DND-41 (cell line): ENCODE results near the gene FGFR3.

Experiments used
- ATAC-seq: fragments of 200-7000 bp; cut with Tn5 transposase; 3 replicates; pipeline ENCODE4 v1.9.1; 2021; ENCODE audit warnings: low read depth; ENCODE audit not compliant: insufficient read depth
- DNase-seq: peaks from one replicate; pipeline ENCODE4 v3.0.0-alpha.2; 2020
- H2AFZ ChIP-seq: 2 replicates; pipeline ENCODE4 v1.6.0; 2012; ENCODE audit warnings: low read depth, low read length
- H3K27ac ChIP-seq: 2 replicates; pipeline ENCODE4 v1.5.1; 2012; ENCODE audit warnings: low read length, inconsistent platforms
- H3K27me3 ChIP-seq: fragments of 200-600 bp; sonication (generic); 2 replicates; pipeline ENCODE4 v1.6.0; 2012; ENCODE audit warnings: low read length, mild to moderate bottlenecking, inconsistent platforms; ENCODE audit not compliant: insufficient read depth, poor library complexity
- H3K36me3 ChIP-seq: 2 replicates; pipeline ENCODE4 v1.5.1; 2012; ENCODE audit warnings: low read length, inconsistent platforms; ENCODE audit not compliant: insufficient read depth
- H3K4me1 ChIP-seq: 2 replicates; pipeline ENCODE4 v1.5.1; 2012; ENCODE audit warnings: mild to moderate bottlenecking, low read length; ENCODE audit not compliant: insufficient read depth
- H3K4me2 ChIP-seq: 2 replicates; pipeline ENCODE4 v1.6.0; 2012; ENCODE audit warnings: mild to moderate bottlenecking, moderate library complexity, low read length, inconsistent platforms; ENCODE audit not compliant: insufficient read depth
- H3K4me3 ChIP-seq, 2 experiments: fragments of 200-600 bp in 1 of 2; shearing (Covaris generic) in 1 of 2; 2 replicates each; pipeline ENCODE4 v1.5.1; 2012 to 2016; ENCODE audit warnings: inconsistent platforms in 2 of 2, low read length in 2 of 2, mild to moderate bottlenecking in 2 of 2, low read depth in 1 of 2, moderate library complexity in 1 of 2
- H3K79me2 ChIP-seq: 2 replicates; pipeline ENCODE4 v1.6.0; 2012; ENCODE audit warnings: low read length, inconsistent platforms; ENCODE audit not compliant: insufficient read depth
- H3K9ac ChIP-seq: 2 replicates; pipeline ENCODE4 v1.6.0; 2012; ENCODE audit warnings: low read depth, mild to moderate bottlenecking, inconsistent platforms, low read length, moderate library complexity
- H3K9me3 ChIP-seq: 2 replicates; pipeline ENCODE4 v1.5.1; 2012; ENCODE audit warnings: low read length, moderate library complexity, mild to moderate bottlenecking, inconsistent platforms; ENCODE audit not compliant: insufficient read depth, severe bottlenecking
- H4K20me1 ChIP-seq: 2 replicates; pipeline ENCODE4 v1.6.0; 2012; ENCODE audit warnings: low read length; ENCODE audit not compliant: insufficient read depth
- EZH2 ChIP-seq: IDR thresholded peaks from 3 replicates; pipeline ENCODE4 v1.6.1; 2012; ENCODE audit warnings: borderline replicate concordance, low read depth, mild to moderate bottlenecking, moderate library complexity, low read length, inconsistent platforms; ENCODE audit not compliant: severe bottlenecking
- TF ChIP-seq, protein P1 (sequence below): IDR thresholded peaks from 2 replicates; pipeline ENCODE4 v1.5.1; 2012; ENCODE audit warnings: borderline replicate concordance, low read length, moderate library complexity, mild to moderate bottlenecking; ENCODE audit not compliant: poor library complexity, severe bottlenecking; ENCODE audit errors: extremely low read depth

FGFR3 gene

DNA sequence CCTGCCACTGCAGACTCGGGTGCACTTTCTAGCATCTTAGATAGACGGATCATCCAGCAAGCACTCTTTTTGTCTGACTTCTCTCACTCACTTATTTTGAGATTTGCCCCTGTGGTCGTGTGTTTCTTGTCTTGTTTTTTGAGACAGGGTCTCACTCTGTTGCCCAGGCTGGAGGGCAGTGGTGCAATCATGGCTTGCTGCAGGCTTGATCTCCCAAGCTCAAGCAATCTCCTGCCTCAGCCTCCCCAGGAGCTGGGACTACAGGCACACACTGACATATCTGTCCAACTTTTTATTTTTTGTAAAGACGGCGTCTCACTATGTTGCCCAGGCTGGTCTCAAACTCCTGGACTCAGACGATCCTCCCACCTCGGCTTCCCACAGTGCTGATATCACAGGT, 26.7 kb downstream of the FGFR3 start:
- no peak overlapping the region for H3K4me2 ChIP-seq
- no peak overlapping the region for H3K27ac ChIP-seq
- no peaks in the 10 kb centered on the region for H3K79me2 ChIP-seq
- no peak for DNase-seq
- no peaks in the 10 kb centered on the region for H4K20me1 ChIP-seq
- no peak overlapping the region for H3K4me3 ChIP-seq
- H2AFZ ChIP-seq, result no peak overlapping the region
- no peaks in the 10 kb centered on the region for H3K27me3 ChIP-seq
- TF ChIP-seq EZH2, result no peak
- TF ChIP-seq, protein P1, sequence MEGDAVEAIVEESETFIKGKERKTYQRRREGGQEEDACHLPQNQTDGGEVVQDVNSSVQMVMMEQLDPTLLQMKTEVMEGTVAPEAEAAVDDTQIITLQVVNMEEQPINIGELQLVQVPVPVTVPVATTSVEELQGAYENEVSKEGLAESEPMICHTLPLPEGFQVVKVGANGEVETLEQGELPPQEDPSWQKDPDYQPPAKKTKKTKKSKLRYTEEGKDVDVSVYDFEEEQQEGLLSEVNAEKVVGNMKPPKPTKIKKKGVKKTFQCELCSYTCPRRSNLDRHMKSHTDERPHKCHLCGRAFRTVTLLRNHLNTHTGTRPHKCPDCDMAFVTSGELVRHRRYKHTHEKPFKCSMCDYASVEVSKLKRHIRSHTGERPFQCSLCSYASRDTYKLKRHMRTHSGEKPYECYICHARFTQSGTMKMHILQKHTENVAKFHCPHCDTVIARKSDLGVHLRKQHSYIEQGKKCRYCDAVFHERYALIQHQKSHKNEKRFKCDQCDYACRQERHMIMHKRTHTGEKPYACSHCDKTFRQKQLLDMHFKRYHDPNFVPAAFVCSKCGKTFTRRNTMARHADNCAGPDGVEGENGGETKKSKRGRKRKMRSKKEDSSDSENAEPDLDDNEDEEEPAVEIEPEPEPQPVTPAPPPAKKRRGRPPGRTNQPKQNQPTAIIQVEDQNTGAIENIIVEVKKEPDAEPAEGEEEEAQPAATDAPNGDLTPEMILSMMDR, result no peak
- no peaks in the 10 kb centered on the region for H3K9me3 ChIP-seq
- no peak overlapping the region for H3K9ac ChIP-seq
- no peaks in the 10 kb centered on the region for H3K4me1 ChIP-seq
- ATAC-seq, result no peak
- H3K36me3 ChIP-seq, result peaks cover 94% of the 10 kb centered on the region

DNA sequence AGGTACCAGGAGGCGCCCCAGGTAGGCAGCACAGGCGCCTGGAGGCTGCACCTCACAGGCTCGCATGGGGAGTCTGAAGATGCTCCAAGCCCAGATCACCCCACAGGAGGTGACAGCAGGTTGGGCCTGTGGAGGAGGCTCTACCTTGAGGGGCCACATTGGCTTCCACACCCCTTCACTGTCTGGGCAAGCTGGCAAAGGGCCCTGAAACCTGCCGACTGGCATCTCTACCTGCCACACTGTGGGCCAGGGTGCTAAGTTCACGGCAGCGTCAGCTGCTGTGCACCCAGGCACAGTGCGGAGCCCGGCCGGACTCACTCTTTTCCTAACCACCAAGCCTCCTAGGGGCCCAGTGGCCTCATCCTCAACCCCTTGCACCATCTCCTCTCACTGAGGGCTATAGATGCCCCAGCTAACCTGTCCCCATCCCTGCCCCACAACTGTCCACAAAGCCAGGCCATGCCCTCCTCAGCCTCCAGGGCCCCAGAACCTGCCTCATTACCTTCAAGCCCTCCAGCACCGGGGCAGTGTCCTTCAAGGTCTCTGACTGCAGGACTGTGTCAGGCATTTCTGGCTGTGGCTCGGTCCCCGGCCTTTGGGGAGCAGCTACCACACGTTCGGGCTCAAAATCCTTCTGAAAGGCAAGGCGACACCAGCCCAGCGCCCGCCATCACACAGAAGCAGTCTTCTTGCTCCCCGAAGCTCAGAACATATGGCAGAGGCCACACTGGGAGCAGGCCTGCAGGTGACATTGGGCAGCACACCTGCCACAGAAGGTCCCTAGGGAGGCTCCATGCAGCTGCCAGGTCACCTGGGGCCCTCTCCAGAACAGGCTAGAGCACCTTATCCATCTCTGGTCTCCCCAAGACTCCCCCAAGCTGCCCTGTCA, 28.8 kb downstream of the FGFR3 start:
- Histone ChIP-seq H3K4me1 (no peaks in the 10 kb centered on the region), H3K79me2 (no peaks in the 10 kb centered on the region), H4K20me1 (no peaks in the 10 kb centered on the region), H3K4me3 (no peak overlapping the region), H3K4me2 (no peak overlapping the region), H3K27ac (no peak overlapping the region), H3K9ac (no peak overlapping the region), H3K36me3 (peaks cover 94% of the 10 kb centered on the region), H3K9me3 (no peaks in the 10 kb centered on the region), H2AFZ (no peak overlapping the region), H3K27me3 (no peaks in the 10 kb centered on the region)
- TF ChIP-seq, protein P1, result no peak
- TF ChIP-seq EZH2, result no peak
- ATAC-seq, result no peak
- DNase-seq, result no peak

DNA sequence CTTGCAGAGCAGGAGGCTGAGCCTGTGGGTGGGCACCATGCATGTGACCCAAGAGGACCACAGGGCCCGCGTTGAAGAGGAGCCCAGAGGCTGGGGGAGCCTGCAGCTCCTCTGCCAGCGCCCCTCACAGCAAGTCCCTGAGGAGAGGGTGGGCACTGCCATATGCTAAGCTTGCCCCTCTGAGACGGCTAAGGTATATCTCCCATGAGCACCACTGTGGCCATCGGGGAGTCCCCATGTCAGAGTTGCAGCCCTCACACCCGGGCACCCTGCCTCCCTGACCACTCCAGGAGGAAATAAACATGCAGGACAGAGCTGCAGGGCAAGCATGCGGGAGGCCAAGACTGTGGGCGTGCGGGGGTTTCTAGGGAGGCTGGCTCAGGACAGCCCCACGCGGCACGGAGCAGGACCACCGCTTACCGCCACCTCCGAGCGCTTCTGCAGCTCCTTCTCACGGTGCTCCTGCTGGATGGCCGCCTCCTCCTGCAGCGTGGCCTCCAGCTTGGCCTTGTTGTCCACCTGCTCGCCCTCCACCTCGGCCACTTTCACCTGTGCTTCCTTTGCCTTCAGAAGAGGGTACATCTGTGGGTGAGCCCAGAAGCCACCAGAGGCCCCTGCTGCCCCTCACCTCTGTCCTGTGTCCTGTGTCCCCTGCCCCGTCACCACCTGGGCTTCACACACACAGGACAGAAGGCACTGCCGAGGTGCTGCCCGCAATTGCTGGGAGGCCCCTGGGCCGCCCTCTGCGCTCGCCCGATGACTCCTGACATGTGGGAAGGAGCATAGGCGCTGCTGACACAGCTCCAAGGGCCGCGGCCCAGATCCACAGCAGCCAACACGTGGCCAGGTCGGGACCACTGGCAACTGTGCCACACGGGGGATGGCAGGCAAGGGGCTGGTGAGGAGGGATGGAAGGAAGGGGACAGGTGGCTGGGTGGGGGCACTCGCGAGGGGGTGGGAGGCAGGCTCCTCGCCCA, 29.8 kb downstream of the FGFR3 start:
- Histone ChIP-seq H3K27ac (no peak overlapping the region; the same call in 1 of the 2 replicates), H2AFZ (no peak overlapping the region), H3K9me3 (no peaks in the 10 kb centered on the region), H3K9ac (no peak overlapping the region), H3K79me2 (no peaks in the 10 kb centered on the region), H3K4me2 (no peak overlapping the region), H3K4me1 (no peaks in the 10 kb centered on the region), H3K4me3 (no peak overlapping the region), H3K36me3 (peaks cover 85% of the 10 kb centered on the region), H3K27me3 (no peaks in the 10 kb centered on the region), H4K20me1 (no peaks in the 10 kb centered on the region)
- no peak for DNase-seq
- no peak for ATAC-seq
- no peak for TF ChIP-seq EZH2
- TF ChIP-seq, protein P1, result no peak
